DOHH2 (cell line): ENCODE results near the gene CCDC61.

ENCODE experiments used
- EZH2phosphoT487 ChIP-seq: fragments of 200-600 bp; sonication (generic); IDR thresholded peaks from 2 replicates; pipeline ENCODE4 v1.6.1; 2017; ENCODE audit warnings: borderline replicate concordance, mild to moderate bottlenecking, antibody characterized with exemption, low read length, moderate library complexity, mixed read lengths
- TF ChIP-seq, protein P1 (sequence below): fragments of 200-600 bp; sonication (generic); IDR thresholded peaks from one replicate; pipeline ENCODE4 v1.5.1; 2014; ENCODE audit warnings: antibody characterized with exemption, mild to moderate bottlenecking, low read depth, low read length; ENCODE audit not compliant: poor library complexity, severe bottlenecking

DNA sequence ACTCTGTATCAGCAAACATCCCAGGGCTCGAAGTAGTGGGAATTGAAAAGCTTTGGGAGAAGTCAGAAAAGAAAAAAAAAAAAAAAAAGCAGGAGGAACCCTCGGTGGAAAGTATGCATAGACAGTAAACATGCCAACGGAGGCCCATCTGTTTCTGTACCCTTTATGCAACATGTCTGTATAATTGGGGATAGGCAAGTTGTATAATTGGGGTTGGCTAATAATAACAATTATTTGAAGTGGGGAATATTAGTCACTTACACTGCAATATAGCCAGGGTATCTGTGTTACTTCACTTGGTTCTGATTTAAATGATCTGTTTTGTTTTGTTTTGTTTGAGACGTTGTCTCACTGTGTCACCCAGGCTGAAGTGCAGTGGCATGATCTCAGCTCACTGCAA lies 57.6 kb downstream of the CCDC61 start:
- TF ChIP-seq, protein P1, sequence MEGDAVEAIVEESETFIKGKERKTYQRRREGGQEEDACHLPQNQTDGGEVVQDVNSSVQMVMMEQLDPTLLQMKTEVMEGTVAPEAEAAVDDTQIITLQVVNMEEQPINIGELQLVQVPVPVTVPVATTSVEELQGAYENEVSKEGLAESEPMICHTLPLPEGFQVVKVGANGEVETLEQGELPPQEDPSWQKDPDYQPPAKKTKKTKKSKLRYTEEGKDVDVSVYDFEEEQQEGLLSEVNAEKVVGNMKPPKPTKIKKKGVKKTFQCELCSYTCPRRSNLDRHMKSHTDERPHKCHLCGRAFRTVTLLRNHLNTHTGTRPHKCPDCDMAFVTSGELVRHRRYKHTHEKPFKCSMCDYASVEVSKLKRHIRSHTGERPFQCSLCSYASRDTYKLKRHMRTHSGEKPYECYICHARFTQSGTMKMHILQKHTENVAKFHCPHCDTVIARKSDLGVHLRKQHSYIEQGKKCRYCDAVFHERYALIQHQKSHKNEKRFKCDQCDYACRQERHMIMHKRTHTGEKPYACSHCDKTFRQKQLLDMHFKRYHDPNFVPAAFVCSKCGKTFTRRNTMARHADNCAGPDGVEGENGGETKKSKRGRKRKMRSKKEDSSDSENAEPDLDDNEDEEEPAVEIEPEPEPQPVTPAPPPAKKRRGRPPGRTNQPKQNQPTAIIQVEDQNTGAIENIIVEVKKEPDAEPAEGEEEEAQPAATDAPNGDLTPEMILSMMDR = no peak
- TF ChIP-seq EZH2phosphoT487 = no peak
